T-cell (primary cell): ENCODE data around the gene THAP8. TPM values are rescaled to one million over a fixed set of nuclear protein-coding genes. Genes with fewer than 3 reads are reported as not detected.
A peak's percentile ranks its signal among the peaks of the same experiment; 100 is the strongest.

Source experiments
- ATAC-seq, 4 experiments: fragments of 200-7000 bp in 3 of 4; fragments of 150-1000 bp in 1 of 4; cut with Tn5 transposase; replicated peaks in 1 of 4; 1 replicate in 3 of 4; 2 replicates in 1 of 4; pipeline ENCODE4 v1.10.0; 2021; ENCODE audit warnings: moderate library complexity in 3 of 4, mild to moderate bottlenecking in 2 of 4, moderate number of reproducible peaks in 1 of 4
- CTCF ChIA-PET, 2 donors: fragments of 300-600 bp; sonication (Branson Sonifier 250); formaldehyde crosslinking; loops; one replicate each; lab custom pipeline; 2022; ENCODE audit warnings: antibody characterized with exemption in 2 of 2; lab: Charles Lee
- POLR2A ChIA-PET, 2 donors: fragments of 300-600 bp; sonication (Branson Sonifier 250); formaldehyde crosslinking; loops; one replicate each; lab custom pipeline; 2022; ENCODE audit warnings: antibody characterized with exemption in 2 of 2; lab: Charles Lee
- DNase-seq, 35 experiments: peaks; one replicate each; pipeline versions ENCODE4 v3.0.0 to v3.0.0-alpha.2; 2013 to 2023
- H3K27ac ChIP-seq: one replicate; pipeline ENCODE4 v1.5.1; 2013; ENCODE audit warnings: low read length
- H3K27me3 ChIP-seq, 2 experiments: replicated peaks in 1 of 2; 1 replicate in 1 of 2; 2 replicates in 1 of 2; pipeline versions ENCODE4 v1.6.1 to v1.7.0; 2013; ENCODE audit warnings: low read length in 1 of 2, mixed read lengths in 1 of 2; ENCODE audit not compliant: control insufficient read depth in 2 of 2, insufficient read depth in 2 of 2; ENCODE audit errors: extremely low read depth in 1 of 2
- H3K36me3 ChIP-seq, 2 donors: 1 replicate in 1 of 2; 2 replicates in 1 of 2; pipeline versions ENCODE4 v1.6.1 to v1.7.0; 2013; ENCODE audit warnings: low read length in 1 of 2; ENCODE audit not compliant: control insufficient read depth in 2 of 2, insufficient read depth in 1 of 2; ENCODE audit errors: extremely low read depth in 1 of 2
- H3K4me1 ChIP-seq, 2 experiments: 1 replicate in 1 of 2; 2 replicates in 1 of 2; pipeline versions ENCODE4 v1.6.1 to v1.7.0; 2013; ENCODE audit warnings: low read length in 2 of 2, mixed read lengths in 1 of 2; ENCODE audit not compliant: insufficient read depth in 2 of 2, control insufficient read depth in 1 of 2; ENCODE audit errors: extremely low read depth in 1 of 2
- H3K4me3 ChIP-seq, 2 donors: 1 replicate in 1 of 2; 2 replicates in 1 of 2; pipeline versions ENCODE4 v1.5.1 to v1.7.0; 2013; ENCODE audit warnings: mild to moderate bottlenecking in 2 of 2, low read length in 1 of 2, moderate library complexity in 1 of 2; ENCODE audit not compliant: control insufficient read depth in 1 of 2; ENCODE audit errors: extremely low read depth in 1 of 2
- H3K9me3 ChIP-seq: 2 replicates; pipeline ENCODE4 v1.7.0; 2013
- H3K27ac Mint-ChIP-seq, 2 donors: one replicate each; pipeline ENCODE4 v1.8.0; 2020 to 2021; ENCODE audit warnings: mild to moderate bottlenecking in 2 of 2, mixed read lengths in 2 of 2
- H3K27me3 Mint-ChIP-seq, 2 donors: one replicate each; pipeline ENCODE4 v1.8.0; 2021 to 2022; ENCODE audit warnings: mixed read lengths in 2 of 2
- H3K36me3 Mint-ChIP-seq: one replicate; pipeline ENCODE4 v1.8.0; 2021; ENCODE audit warnings: mixed read lengths
- H3K4me1 Mint-ChIP-seq, 3 donors: one replicate each; pipeline ENCODE4 v1.8.0; 2020 to 2022; ENCODE audit warnings: mixed read lengths in 3 of 3, mild to moderate bottlenecking in 1 of 3
- H3K4me3 Mint-ChIP-seq, 3 donors: one replicate each; pipeline ENCODE4 v1.8.0; 2020 to 2022; ENCODE audit warnings: mild to moderate bottlenecking in 3 of 3, mixed read lengths in 3 of 3, moderate library complexity in 3 of 3
- H3K9me3 Mint-ChIP-seq, 3 donors: one replicate each; pipeline ENCODE4 v1.8.0; 2020 to 2022; ENCODE audit warnings: mixed read lengths in 3 of 3
- WGBS: methylation state at CpG from one replicate; pipeline ENCODE4 v1.1.5; 2013; ENCODE audit warnings: missing lambda C conversion rate; ENCODE audit not compliant: insufficient coverage; 5-methylcytosine and 5-hydroxymethylcytosine counted together
- total RNA-seq, 35 experiments: library from RNA in 6 of 35; stranded (reverse) in 6 of 35; fragments of 120-200 nt in 1 of 35; gene quantifications; one replicate each; pipeline versions ENCODE4 v1.2.1 to v1.2.4 and lab custom pipeline; 2013 to 2026

The THAP8 gene
- total RNA-seq, 5 donors from 2014 or later (not counting 1 experiment from before 2014, with no cell fraction given) = 2.6 to 8.0 (median 4.7) TPM

DNA sequence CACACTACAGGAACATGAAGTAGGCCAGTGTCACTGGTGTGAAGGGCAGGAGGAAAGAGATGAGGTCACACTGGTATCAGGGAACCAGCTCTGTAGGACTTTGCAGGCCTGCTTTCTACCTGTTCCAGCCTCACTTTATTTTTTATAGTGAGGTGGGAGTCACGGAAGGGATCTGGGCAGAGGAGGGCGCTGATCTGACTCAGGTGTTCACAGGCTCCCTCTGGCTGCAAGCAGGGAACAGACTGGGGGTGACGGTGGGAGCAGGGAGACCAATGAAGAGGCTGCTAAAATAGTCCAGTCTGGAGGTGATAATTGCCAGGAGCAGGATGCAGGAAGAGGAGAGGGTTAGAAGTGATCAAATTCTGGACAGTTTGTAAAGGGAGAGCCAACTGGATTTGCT is 2.8 kb downstream of the THAP8 start:
- no peak overlapping the region for H3K27ac ChIP-seq
- ChIA-PET CTCF (no interaction called here), POLR2A (no interaction called here)
- no peaks in the 10 kb centered on the region for H3K36me3 ChIP-seq
- Mint-ChIP-seq H3K27me3 (no peaks in the 10 kb centered on the region), H3K9me3 (no peaks in the 10 kb centered on the region), H3K4me3 (peak overlapping the region in 1 of 3 donors; percentile 37), H3K27ac (peak overlapping the region in 1 of 2 donors; percentile 46), H3K4me1 (peaks cover 21 to 25% (median 22%) of the 10 kb centered on the region in 3 donors), H3K36me3 (peaks cover 9% of the 10 kb centered on the region)
- DNase-seq (no peak), ATAC-seq (no peak)
- 73% methylated on average over 3 of the region's 3 CpGs for WGBS
- no peaks in the 10 kb centered on the region for H3K27me3 ChIP-seq
- peaks cover 12 to 21% of the 10 kb centered on the region in 2 experiments for H3K4me1 ChIP-seq
- no peaks in the 10 kb centered on the region for H3K9me3 ChIP-seq
- no peak overlapping the region for H3K4me3 ChIP-seq

DNA sequence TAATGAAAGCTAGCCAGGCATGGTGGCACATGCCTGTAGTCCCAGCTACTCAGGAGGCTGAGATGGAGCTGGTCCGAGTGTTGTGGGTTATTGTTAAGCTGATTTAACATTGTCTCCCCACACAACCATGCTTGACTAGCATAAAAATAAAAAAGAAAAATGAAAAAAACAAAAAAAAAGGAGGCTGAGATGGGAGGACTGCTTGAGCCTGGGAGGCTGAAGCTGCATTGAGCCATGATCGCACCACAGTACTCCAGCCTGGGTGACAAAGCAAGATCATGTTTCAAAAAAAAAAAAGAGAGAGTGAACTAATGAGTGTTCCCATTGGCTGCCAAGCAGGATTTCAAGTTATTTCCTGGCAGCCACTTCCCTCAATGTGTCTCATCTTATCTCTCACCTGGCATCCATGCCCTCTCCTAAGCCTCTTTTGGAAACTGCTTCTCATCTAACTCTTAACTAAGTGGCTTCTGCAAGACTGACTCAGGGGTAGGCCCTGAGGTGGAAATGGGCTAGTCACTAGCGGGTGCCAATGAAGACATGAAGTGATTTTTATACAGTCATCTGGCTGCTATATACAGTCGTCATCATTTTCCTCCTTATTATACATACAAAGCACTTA is 4.9 kb downstream of the THAP8 start:
- Mint-ChIP-seq H3K27me3 (no peaks in the 10 kb centered on the region), H3K9me3 (no peaks in the 10 kb centered on the region), H3K36me3 (peaks cover 18% of the 10 kb centered on the region), H3K4me1 (peaks cover 13 to 18% (median 16%) of the 10 kb centered on the region in 3 donors), H3K27ac (no peak overlapping the region), H3K4me3 (no peak overlapping the region)
- H3K9me3 ChIP-seq = no peaks in the 10 kb centered on the region
- ChIA-PET POLR2A (no interaction called here), CTCF (no interaction called here)
- no peaks in the 10 kb centered on the region for H3K27me3 ChIP-seq
- H3K36me3 ChIP-seq = peaks cover 0 to 3% of the 10 kb centered on the region in 2 donors
- no peak overlapping the region for H3K4me3 ChIP-seq
- DNase-seq (no peak), ATAC-seq (no peak)
- no peak overlapping the region for H3K27ac ChIP-seq
- 100% methylated on average over 1 of the region's 4 CpGs for WGBS
- H3K4me1 ChIP-seq = peaks cover 5 to 10% of the 10 kb centered on the region in 2 experiments

DNA sequence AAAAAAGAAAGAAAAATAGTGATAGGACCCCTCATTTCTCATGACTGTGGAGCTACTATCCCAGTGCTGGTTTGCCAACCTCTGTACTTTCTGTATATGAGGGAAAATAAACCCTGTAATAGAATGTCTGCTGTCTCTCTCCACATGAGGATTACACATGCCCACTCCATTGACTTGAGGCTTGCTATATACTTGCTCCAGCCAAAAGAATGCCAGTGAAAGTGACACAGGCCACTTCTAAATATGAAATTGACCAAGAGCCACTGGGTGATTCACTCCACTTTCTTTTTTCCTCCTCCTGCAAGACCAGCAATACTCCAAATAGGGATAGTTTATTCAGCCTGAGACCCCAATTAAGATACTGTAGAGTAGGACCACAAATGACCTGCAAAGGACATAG is 6.2 kb downstream of the THAP8 start:
- Mint-ChIP-seq H3K9me3 (no peaks in the 10 kb centered on the region), H3K27ac (no peak overlapping the region), H3K27me3 (no peaks in the 10 kb centered on the region), H3K4me1 (peaks cover 8 to 12% (median 10%) of the 10 kb centered on the region in 3 donors), H3K36me3 (peaks cover 18% of the 10 kb centered on the region), H3K4me3 (no peak overlapping the region)
- no peak for ATAC-seq
- Histone ChIP-seq H3K36me3 (peaks cover 0 to 3% of the 10 kb centered on the region in 2 donors), H3K9me3 (no peaks in the 10 kb centered on the region), H3K4me3 (no peak overlapping the region), H3K4me1 (peaks cover 0 to under 1% of the 10 kb centered on the region in 2 experiments), H3K27me3 (no peaks in the 10 kb centered on the region), H3K27ac (no peak overlapping the region)
- no peak for DNase-seq
- POLR2A ChIA-PET = no interaction called here
- CTCF ChIA-PET = interaction anchor here in 1 of 2 donors (0.6 kb wide), 1 partner anchor 90 kb away, joined by 4 read pairs; no protein-coding TSS in a partner anchor

DNA sequence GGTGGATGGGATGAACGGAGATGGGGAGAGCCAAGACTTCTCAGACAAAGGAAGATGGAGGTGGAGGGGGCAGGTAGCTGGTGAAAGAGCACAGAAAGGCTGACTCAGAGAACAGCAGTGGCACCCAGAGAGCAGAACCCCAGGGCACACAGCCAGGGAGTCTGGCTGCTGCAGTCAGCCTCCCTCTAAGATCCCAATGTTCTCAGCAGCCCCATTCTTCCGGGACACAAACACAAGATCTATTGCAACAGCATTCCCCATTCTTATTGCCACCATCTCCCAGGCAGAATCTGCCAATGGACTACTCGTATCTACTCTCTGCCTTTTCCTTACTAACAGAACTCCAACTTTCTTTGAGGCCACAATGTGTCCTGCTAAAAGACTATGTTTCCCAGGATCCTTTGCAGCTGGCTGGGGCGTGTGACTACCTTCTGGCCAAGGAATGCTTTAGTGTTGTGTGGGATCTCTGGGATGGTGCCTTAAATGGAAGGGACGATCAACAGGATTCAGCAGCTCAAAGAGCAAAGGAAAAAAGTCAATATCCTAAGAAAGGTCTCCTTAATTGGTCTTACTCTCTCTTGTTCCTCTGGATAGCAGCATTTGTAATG is 7.5 kb downstream of the THAP8 start:
- ChIA-PET POLR2A (interaction anchor here in 1 of 2 donors (0.5 kb wide), 1 partner anchor 120 kb away, joined by 7 read pairs; no protein-coding TSS in a partner anchor), CTCF (interaction anchor here in 1 of 2 donors (0.7 kb wide), 1 partner anchor 43 kb away, joined by 3 read pairs; no protein-coding TSS in a partner anchor)
- 100% methylated on average over 3 of the region's 5 CpGs for WGBS
- Mint-ChIP-seq H3K27me3 (no peaks in the 10 kb centered on the region), H3K27ac (no peak overlapping the region), H3K36me3 (peaks cover 18% of the 10 kb centered on the region), H3K4me1 (peaks cover 6 to 10% (median 6%) of the 10 kb centered on the region in 3 donors), H3K9me3 (no peaks in the 10 kb centered on the region), H3K4me3 (no peak overlapping the region)
- Histone ChIP-seq H3K27ac (no peak overlapping the region), H3K4me3 (no peak overlapping the region), H3K4me1 (no peaks in the 10 kb centered on the region), H3K9me3 (no peaks in the 10 kb centered on the region), H3K36me3 (peaks cover 0 to 3% of the 10 kb centered on the region in 2 donors), H3K27me3 (no peaks in the 10 kb centered on the region)
- ATAC-seq (no peak), DNase-seq (no peak)

DNA sequence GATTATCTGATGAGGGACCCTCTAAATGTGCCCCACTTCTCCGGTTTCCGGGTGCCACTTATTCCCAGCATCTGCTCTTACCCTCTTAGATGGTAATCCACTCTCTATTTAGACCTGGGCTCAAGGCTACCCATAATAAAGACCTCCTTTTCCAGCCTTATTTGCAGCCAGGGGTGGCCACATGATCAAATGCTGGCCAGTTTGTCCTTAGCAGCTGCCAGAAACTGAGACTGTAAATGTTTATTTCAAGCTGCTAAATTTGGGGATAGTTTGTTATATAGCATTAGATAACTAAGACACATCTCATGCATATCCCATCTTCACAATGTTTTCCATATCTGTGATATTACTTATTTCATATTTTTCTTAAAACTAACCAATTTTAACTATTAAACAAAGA is 10.1 kb downstream of the THAP8 start:
- Mint-ChIP-seq H3K4me1 (peaks cover 2 to 5% (median 5%) of the 10 kb centered on the region in 3 donors), H3K27ac (no peak overlapping the region), H3K4me3 (no peak overlapping the region), H3K36me3 (peaks cover 20% of the 10 kb centered on the region), H3K9me3 (no peaks in the 10 kb centered on the region), H3K27me3 (no peaks in the 10 kb centered on the region)
- POLR2A ChIA-PET = no interaction called here
- 100% methylated on average over 1 of the region's 2 CpGs for WGBS
- H3K36me3 ChIP-seq = peaks cover 0 to 3% of the 10 kb centered on the region in 2 donors
- DNase-seq = no peak
- no peaks in the 10 kb centered on the region for H3K9me3 ChIP-seq
- H3K4me3 ChIP-seq = no peak overlapping the region
- no peak for ATAC-seq
- H3K4me1 ChIP-seq = no peaks in the 10 kb centered on the region
- CTCF ChIA-PET = no interaction called here
- no peaks in the 10 kb centered on the region for H3K27me3 ChIP-seq
- H3K27ac ChIP-seq = no peak overlapping the region

DNA sequence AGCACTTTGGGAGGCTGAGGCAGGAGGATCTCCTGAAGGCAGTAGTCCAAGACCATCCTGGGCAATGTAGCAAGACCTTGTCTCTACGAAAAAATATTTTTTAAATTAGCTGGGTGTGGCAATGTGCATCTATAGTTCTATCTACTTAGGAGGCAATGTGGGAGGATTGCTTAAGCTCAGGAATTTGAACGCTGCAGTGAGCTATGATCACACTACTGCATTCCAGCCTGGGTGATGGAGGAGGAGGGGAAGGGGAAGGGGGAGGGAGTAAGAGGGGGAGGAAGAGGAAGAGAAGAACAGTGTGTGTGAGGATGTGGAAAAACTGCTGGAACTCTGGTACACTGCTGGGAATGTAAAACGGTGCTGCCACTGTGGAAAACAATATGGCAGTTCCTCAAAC is 12.3 kb downstream of the THAP8 start:
- Mint-ChIP-seq H3K4me1 (peaks cover 9 to 12% (median 12%) of the 10 kb centered on the region in 3 donors), H3K4me3 (no peak overlapping the region), H3K36me3 (peaks cover 16% of the 10 kb centered on the region), H3K27ac (no peak overlapping the region), H3K27me3 (no peaks in the 10 kb centered on the region), H3K9me3 (no peaks in the 10 kb centered on the region)
- Histone ChIP-seq H3K9me3 (no peaks in the 10 kb centered on the region), H3K36me3 (peaks cover 0 to 3% of the 10 kb centered on the region in 2 donors), H3K27ac (no peak overlapping the region), H3K4me1 (peaks cover 6 to 7% of the 10 kb centered on the region in 2 experiments), H3K27me3 (no peaks in the 10 kb centered on the region), H3K4me3 (no peak overlapping the region)
- ChIA-PET POLR2A (no interaction called here), CTCF (no interaction called here)
- WGBS = 100% methylated on average over 1 of the region's 3 CpGs
- ATAC-seq (no peak), DNase-seq (no peak)
